ENCODE measurements around the gene ITGBL1. TPM values are rescaled to one million over a fixed set of nuclear protein-coding genes. Genes with fewer than 3 reads are reported as not detected.

ITGBL1 gene
- total RNA-seq, 3 donors from 2014 or later (not counting 1 experiment from before 2014, with no cell fraction given) = not detected

DNA sequence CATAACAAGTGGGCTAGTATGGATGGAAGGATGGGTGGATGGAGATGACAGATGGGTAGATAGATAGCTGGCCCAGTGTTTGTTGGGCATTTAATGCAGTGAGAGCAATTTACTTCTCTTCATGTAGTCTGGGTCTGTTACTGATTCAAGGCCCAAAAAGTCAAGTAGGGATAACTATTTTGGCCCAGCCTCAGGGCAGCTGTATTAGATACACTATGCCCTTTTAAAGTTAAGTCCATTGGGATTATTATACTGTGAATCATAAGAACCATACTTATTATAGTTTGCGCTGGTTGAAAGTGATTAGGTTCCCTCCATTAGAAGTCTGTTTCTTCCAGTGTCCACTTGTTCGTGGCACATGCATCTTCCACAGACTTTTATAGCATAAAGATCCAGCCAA, 4.7 kb downstream of the ITGBL1 start:
- no peak overlapping the region for H3K4me3 Mint-ChIP-seq
- no peaks in the 10 kb centered on the region for H3K4me1 Mint-ChIP-seq
- Histone ChIP-seq H3K27ac (ENCODE audit: low read length) (no peak overlapping the region), H3K4me1 (ENCODE audit: control insufficient read depth, insufficient read depth, low read length) (no peaks in the 10 kb centered on the region), H3K27me3 (ENCODE audit: control insufficient read depth, insufficient read depth, low read length) (peaks cover 3% of the 10 kb centered on the region), H3K9me3 (ENCODE audit: control insufficient read depth, insufficient read depth, low read length) (no peaks in the 10 kb centered on the region), H3K36me3 (ENCODE audit: control insufficient read depth, insufficient read depth, low read length) (no peaks in the 10 kb centered on the region), H3K4me3 (ENCODE audit: low read length) (no peak overlapping the region)
- peaks cover 9 to 19% of the 10 kb centered on the region in 2 donors for H3K27me3 Mint-ChIP-seq (ENCODE audit: low read depth in 2 of 2)
- no peaks in the 10 kb centered on the region for H3K9me3 Mint-ChIP-seq
- no peak overlapping the region for H3K27ac Mint-ChIP-seq
- ATAC-seq = no peak
- intact Hi-C loops (cut with micrococcal nuclease) = no loop called here
- 93% methylated on average over 2 of the region's 2 CpGs for WGBS (ENCODE audit: insufficient coverage)
- no peak for DNase-seq
- H3K36me3 Mint-ChIP-seq = no peaks in the 10 kb centered on the region
- TF ChIP-seq, protein P1, sequence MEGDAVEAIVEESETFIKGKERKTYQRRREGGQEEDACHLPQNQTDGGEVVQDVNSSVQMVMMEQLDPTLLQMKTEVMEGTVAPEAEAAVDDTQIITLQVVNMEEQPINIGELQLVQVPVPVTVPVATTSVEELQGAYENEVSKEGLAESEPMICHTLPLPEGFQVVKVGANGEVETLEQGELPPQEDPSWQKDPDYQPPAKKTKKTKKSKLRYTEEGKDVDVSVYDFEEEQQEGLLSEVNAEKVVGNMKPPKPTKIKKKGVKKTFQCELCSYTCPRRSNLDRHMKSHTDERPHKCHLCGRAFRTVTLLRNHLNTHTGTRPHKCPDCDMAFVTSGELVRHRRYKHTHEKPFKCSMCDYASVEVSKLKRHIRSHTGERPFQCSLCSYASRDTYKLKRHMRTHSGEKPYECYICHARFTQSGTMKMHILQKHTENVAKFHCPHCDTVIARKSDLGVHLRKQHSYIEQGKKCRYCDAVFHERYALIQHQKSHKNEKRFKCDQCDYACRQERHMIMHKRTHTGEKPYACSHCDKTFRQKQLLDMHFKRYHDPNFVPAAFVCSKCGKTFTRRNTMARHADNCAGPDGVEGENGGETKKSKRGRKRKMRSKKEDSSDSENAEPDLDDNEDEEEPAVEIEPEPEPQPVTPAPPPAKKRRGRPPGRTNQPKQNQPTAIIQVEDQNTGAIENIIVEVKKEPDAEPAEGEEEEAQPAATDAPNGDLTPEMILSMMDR (IDR thresholded peaks at IDR 0.05) = no peak

DNA sequence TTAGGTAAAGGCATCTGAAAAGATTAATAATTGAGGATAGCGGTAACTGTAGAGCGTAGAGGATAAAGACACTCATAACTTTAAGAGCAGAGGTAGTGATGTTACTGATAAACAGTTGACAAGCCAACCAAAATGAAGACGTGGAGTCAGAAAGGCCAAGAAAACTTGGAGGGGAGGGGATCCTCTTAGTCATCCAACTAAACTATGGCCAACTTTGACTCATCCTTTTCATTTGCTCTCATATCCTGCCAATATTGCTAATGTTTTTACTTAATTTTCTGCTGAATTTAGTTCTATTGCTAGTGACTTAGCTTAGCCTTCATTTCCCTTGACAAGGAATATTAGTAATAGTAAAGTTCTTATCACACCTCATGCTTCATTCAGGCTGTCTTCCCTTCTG, 13.4 kb downstream of the ITGBL1 start:
- Mint-ChIP-seq H3K9me3 (peaks cover 0 to 2% of the 10 kb centered on the region in 2 donors), H3K27me3 (ENCODE audit: low read depth in 2 of 2) (no peaks in the 10 kb centered on the region), H3K4me3 (no peak overlapping the region), H3K4me1 (no peaks in the 10 kb centered on the region), H3K36me3 (no peaks in the 10 kb centered on the region), H3K27ac (no peak overlapping the region)
- H3K4me3 ChIP-seq (ENCODE audit: low read length) = no peak overlapping the region
- intact Hi-C loops (cut with micrococcal nuclease) = no loop called here
- DNase-seq = no peak
- no peaks in the 10 kb centered on the region for H3K36me3 ChIP-seq (ENCODE audit: control insufficient read depth, insufficient read depth, low read length)
- TF ChIP-seq, protein P1 (IDR thresholded peaks at IDR 0.05) = no peak
- no peak for ATAC-seq
- H3K4me1 ChIP-seq (ENCODE audit: control insufficient read depth, insufficient read depth, low read length) = no peaks in the 10 kb centered on the region
- no peak overlapping the region for H3K27ac ChIP-seq (ENCODE audit: low read length)
- WGBS (ENCODE audit: insufficient coverage) = 84% methylated on average over 3 of the region's 3 CpGs
- no peaks in the 10 kb centered on the region for H3K27me3 ChIP-seq (ENCODE audit: control insufficient read depth, insufficient read depth, low read length)
- H3K9me3 ChIP-seq (ENCODE audit: control insufficient read depth, insufficient read depth, low read length) = peaks cover 2% of the 10 kb centered on the region

DNA sequence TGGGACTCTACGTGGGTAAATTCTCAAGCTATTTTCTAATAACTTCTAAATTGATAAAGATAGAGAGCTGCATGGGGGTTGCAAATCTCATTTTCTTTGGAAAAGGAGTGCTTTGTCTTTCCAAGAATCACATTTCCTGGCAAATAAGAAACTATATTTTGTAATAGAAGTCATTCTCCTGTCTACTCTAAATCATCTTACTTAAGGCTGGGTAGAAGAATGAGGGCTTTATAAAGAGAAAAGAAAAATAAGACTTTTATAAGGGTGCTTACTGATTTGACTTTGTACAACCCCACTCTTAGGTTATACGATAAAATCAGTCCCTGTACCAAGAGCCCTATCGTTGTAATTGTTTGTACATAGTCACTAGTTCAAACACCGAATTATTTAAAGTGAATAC, 14.9 kb downstream of the ITGBL1 start:
- no peaks in the 10 kb centered on the region for H3K36me3 Mint-ChIP-seq
- Histone ChIP-seq H3K9me3 (ENCODE audit: control insufficient read depth, insufficient read depth, low read length) (peaks cover 2% of the 10 kb centered on the region), H3K27ac (ENCODE audit: low read length) (no peak overlapping the region), H3K4me1 (ENCODE audit: control insufficient read depth, insufficient read depth, low read length) (no peaks in the 10 kb centered on the region), H3K36me3 (ENCODE audit: control insufficient read depth, insufficient read depth, low read length) (no peaks in the 10 kb centered on the region), H3K4me3 (ENCODE audit: low read length) (no peak overlapping the region), H3K27me3 (ENCODE audit: control insufficient read depth, insufficient read depth, low read length) (no peaks in the 10 kb centered on the region)
- 94% methylated on average over 2 of the region's 4 CpGs for WGBS (ENCODE audit: insufficient coverage)
- H3K4me1 Mint-ChIP-seq = no peaks in the 10 kb centered on the region
- DNase-seq = no peak
- TF ChIP-seq, protein P1 (IDR thresholded peaks at IDR 0.05) = no peak
- no peak overlapping the region for H3K4me3 Mint-ChIP-seq
- intact Hi-C loops (cut with micrococcal nuclease) = no loop called here
- H3K27me3 Mint-ChIP-seq (ENCODE audit: low read depth in 2 of 2) = no peaks in the 10 kb centered on the region
- H3K27ac Mint-ChIP-seq = no peak overlapping the region
- ATAC-seq = no peak
- peaks cover 0 to 2% of the 10 kb centered on the region in 2 donors for H3K9me3 Mint-ChIP-seq

DNA sequence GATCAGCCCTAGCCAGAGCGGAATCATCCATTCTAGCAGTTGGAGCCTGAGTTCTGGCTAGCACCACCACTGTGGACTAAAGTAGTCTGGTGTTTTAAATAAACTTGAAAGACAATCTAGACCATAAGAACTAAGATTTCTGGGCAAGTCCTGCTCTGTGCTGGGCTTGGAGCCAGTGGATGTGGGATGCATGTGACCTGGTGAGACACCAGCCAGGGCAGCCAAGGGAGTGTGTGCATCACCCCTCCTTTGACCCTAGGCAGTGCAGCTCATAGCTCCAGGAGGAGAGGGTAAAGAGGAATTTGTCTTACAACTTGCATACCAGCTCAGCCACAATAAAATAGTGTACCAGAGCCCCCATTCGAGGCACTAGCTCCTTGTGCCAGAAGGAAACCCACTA, 21.0 kb downstream of the ITGBL1 start:
- WGBS (ENCODE audit: insufficient coverage) = 69% methylated on average over 2 of the region's 2 CpGs
- intact Hi-C loops (cut with micrococcal nuclease) = no loop called here
- ATAC-seq (no peak), DNase-seq (no peak)
- H3K27ac Mint-ChIP-seq = no peak overlapping the region
- H3K36me3 Mint-ChIP-seq = no peaks in the 10 kb centered on the region
- peaks cover 0 to 2% of the 10 kb centered on the region in 2 donors for H3K27me3 Mint-ChIP-seq (ENCODE audit: low read depth in 2 of 2)
- Histone ChIP-seq H3K27ac (ENCODE audit: low read length) (no peak overlapping the region), H3K9me3 (ENCODE audit: control insufficient read depth, insufficient read depth, low read length) (no peaks in the 10 kb centered on the region), H3K27me3 (ENCODE audit: control insufficient read depth, insufficient read depth, low read length) (no peaks in the 10 kb centered on the region), H3K4me3 (ENCODE audit: low read length) (no peak overlapping the region), H3K36me3 (ENCODE audit: control insufficient read depth, insufficient read depth, low read length) (no peaks in the 10 kb centered on the region), H3K4me1 (ENCODE audit: control insufficient read depth, insufficient read depth, low read length) (no peaks in the 10 kb centered on the region)
- peaks cover 2 to 5% of the 10 kb centered on the region in 2 donors for H3K9me3 Mint-ChIP-seq
- TF ChIP-seq, protein P1 (IDR thresholded peaks at IDR 0.05) = no peak
- H3K4me1 Mint-ChIP-seq = no peaks in the 10 kb centered on the region
- no peak overlapping the region for H3K4me3 Mint-ChIP-seq
